Purkinje cell (primary cell): Measurements from ENCODE around the gene CHORDC1. TPM values are rescaled to one million over a fixed set of nuclear protein-coding genes. Genes with fewer than 3 reads are reported as not detected.

Source experiments
- polyA plus RNA-seq: library from polyadenylated mRNA; unstranded; fragments of >200 nt; fragmentation: Nextera tagmentation; gene quantifications from 2 replicates; pipeline ENCODE4 v1.2.1, GENCODE V29; 2014

Gene CHORDC1
- polyA plus RNA-seq: 87.1 and 98.7 TPM in 2 replicates

DNA sequence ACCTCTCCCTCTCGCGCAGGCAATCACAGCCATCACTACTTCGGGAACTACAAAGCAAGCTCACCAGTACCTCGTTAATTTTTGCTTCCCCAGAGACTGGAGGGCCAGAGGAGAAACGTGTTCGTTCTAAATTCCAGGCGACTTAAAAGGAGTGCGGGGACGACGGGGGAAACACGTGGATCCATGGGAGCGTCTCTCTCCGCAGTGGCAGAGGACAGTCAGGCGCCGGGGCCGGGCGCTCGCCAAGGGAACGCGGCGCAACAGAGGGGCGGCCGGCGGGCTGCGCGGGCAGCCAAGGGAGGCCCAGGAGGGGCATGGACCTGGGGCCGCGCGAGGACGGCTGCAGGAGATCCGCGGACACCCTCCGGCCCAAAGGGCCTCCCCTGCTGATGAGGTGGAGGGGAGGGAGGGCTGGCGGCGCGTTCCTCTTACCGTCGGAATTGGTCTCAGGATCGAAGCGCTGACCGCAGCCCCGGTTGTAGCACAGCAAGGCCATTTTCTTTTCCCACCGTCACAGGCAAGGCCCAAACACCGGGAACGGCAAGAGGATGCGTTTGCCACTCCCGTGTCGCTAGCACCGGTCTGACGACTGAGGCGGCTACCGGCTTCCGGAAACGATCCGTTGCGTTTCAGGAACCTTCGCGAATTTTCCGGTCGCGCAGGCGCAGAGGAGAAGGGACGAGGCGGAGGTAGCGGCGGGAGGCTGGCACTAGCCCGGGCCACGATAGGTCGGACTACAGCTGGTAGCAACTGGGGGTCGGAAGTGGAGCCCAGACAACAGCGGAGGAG, at the start of gene CHORDC1:
Gene CHORDC1, minus strand, starts transcription at position 591 of the 789 bp plus-strand sequence. Its CDS starts 95 bp downstream, at position 496.

Other genes with a start within 250 kb of the CHORDC1 start
- gene TRIM49C, start 191.9 kb downstream of the CHORDC1 start, polyA plus RNA-seq: not detected in 2 replicates
- gene UBTFL1, start 137.1 kb downstream of the CHORDC1 start, polyA plus RNA-seq: not detected in 2 replicates
- gene NAALAD2, start 88.4 kb downstream of the CHORDC1 start, polyA plus RNA-seq: 10.0 and 20.0 TPM in 2 replicates